GM12874 (cell line): ENCODE results near the gene EPN1.

Experiments
- CTCF ChIP-seq: IDR thresholded peaks from 2 replicates; pipeline ENCODE4 v1.5.1; 2011; ENCODE audit warnings: low read depth, mild to moderate bottlenecking, control low read depth, low read length, moderate library complexity; ENCODE audit not compliant: insufficient read depth

The EPN1 gene

DNA sequence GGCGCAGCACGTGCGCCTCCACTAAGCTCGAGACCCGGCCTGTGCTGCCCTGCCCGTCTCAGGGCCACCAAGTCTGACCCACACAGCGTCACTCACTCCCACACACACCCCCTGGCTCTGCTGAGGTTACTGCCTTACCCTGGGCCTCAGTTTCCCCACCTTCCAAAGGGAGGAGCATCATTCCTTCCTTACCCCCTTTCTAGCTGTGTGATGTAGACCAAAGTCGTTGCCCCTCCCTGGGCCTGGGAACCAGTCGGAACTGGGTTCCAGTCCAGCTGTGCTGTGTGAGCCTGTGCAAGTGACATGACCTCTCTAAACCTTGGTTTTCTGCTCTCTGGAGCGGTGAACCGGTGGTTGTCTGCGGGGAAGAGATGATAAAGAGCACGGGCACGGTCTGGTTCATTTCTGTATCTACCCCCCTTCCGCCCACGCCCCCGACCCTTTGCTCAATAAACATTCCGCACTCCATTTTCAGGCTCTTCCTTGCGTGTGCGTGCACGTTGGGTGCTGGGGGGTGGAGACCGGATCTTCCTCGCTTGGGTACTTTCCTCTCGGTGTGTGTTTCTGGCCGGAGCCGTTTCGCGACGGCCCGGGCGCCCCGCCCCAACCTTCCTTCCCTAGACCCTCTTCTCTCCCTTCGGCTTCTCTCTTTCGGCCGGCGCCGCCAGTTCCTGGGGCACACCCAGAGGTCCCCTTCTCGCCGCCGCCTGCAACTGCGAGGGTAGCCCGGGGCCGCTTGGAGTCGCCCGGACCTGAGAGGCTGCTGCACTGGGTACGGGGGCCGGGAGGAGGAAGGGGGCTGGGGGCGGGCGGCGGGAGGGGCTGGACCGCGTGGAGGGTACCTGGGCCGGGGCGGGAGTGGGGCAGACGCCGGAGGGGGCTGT lies 31.8 kb upstream of the EPN1 start, which contains the start of gene ZNF581:
Gene ZNF581 (plus strand): TSS at position 647 of the 884 bp plus-strand sequence. CDS start 923 bp downstream, outside the sequence.
- TF ChIP-seq CTCF: no peak

DNA sequence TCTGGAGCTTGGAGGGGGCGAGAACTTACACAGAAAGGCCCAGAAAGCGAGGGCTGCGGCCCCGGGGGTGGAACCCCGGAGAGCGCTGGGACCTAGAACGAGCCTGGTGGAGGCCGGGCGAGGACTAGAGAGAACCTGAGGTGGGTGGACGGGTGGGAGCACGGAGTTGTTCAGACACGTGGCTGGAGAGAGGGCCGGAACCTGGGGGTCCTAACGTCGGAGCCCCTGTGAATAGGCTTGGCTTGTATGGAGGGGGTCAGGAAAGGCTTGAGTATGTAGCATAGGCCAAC lies 31.2 kb upstream of the EPN1 start:
- no peak for TF ChIP-seq CTCF

- TF ChIP-seq CTCF: no peak
Measured at GRCh38 chr19:55644191-55644833, 30.7 kb upstream of the EPN1 start.

GRCh38 chr19:55644842-55645511 lies 30.0 kb upstream of the EPN1 start:
- no peak for TF ChIP-seq CTCF

DNA sequence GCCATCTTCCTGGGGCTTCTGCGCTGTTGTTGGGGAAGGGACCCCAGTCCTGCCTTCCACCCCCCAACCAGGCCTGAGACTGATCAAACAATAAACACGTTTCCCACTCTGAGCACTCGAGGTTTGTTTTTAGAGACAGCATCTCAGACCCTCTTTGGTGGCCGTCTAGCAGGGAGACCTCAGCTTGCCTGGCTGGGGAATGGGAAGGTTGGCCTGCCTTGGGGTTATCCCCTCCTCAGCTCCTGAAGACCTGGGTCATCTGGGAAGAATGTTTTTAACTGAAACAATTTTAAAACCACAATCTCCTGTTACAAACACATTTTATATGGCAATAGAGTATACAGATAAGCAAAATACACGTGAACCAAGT lies 29.5 kb upstream of the EPN1 start:
- TF ChIP-seq CTCF: no peak

GRCh38 chr19:55646889-55647731 lies 27.9 kb upstream of the EPN1 start:
- TF ChIP-seq CTCF: no peak
